GM15510 (cell line): ENCODE results near the gene TMEM121.

Experiments
- POLR2A ChIP-seq: IDR thresholded peaks from 3 replicates; pipeline ENCODE4 v1.6.1; 2011; ENCODE audit warnings: borderline replicate concordance; ENCODE audit not compliant: insufficient read length; ENCODE audit errors: extremely low read depth

TMEM121 gene

DNA sequence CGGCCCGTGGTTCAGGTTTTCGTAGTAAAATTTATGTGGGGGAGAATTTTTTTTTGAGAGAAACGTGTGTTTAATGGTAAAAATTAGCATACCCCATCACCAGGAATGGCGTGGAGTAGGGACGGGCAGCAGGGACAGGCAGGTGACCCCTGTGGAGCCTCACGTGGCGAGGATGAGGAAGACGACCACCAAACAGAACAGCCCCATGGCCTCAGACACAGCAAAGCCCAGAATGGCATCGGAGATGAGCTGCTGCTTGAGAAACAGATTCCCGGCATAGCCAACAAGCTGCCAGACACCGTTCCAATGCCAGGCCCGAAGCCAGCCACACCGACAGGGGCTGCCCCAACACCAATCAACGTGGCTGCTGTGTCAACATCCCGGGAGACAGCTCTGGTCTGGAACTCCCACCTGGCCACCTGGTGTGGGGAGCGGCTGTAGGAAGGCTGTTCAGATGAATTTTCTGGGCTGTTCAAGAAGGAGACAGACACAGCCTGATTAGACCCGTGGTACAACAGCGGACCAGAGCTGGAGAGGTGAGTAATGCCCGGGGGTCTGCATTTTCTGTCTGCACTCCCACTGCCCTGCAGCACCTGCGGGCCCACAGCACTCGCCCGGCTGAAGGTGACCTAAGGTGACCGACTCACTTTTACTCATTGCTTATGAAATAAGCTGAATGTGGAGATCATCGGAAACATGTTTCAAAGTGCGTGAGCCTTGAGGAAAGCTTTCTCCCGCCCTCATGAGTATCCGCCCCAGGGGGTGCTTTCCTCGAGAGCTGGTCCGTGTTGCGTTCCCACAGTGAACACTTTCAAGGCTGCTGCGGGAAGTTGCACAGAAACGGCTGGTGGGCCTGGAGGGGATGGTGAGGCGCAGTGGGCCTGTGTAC lies 10.6 kb downstream of the TMEM121 start:
- TF ChIP-seq POLR2A, result no peak

DNA sequence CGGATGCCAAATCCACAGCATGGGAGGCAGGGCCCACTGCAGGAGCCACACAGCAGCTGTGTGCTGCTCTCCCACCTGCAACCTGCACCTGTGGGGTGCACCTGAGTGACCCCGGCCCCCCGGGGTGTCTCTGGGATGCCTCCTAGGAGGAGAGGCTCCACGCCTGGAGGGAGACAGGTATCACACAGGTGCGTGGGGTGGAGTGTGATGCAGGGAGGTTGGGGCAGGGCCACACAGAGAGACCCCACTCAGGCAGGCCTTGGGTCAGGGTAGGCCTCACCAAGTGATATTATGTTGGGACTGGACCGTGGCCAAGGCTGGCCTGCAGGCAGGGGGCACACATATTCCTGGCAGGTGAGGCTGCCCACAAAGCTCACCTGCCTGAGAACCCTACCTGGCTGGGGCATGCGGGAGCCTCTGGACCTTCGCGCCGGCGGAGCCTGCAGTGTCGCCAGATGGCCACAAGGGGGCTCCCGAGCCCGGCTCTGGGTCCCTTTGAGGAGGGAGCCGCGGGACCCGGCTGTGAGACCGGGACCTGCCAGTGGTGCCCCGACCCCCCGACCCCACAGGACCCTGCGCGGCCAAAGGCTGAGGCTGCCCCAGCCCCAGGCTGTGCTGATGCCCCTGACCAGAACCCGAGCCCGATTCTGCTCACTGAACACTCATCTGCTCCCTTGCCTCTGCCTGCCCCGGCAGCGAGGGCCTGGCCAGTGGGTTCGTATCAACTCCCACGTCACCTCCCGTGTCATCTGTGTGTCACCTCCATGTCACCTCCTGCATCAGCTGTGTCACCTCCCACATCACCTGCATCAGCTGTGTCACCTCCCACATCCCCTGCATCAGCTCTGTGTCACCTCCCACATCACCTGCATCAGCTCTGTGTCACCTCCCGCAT lies 11.4 kb downstream of the TMEM121 start:
- TF ChIP-seq POLR2A, result no peak

DNA sequence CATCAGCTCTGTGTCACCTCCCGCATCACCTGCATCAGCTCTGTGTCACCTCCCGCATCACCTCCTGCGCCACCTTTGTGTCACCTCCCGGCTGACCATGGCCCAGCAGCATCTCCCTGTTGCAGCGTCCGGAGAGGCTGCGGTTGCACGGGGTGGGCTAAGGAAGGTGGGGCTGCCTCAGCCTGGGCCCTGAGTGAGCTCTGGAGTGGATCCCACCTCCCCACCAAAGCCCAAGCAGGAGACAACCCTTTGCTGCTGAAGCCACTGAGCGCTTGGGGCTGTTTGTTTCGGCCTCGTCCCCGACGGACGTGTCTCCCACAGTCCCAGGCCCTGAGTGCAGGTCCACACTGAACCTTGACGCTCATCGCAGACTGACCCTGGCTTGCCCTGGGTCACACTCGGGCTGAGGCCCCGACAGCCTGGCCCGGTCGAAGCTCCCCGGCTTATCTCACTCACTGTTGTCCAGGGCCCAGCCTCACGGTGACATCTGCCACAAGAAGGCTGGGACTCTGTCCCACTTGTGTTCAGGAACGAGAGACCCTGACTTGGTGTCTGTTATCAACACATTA lies 12.2 kb downstream of the TMEM121 start:
- no peak for TF ChIP-seq POLR2A

DNA sequence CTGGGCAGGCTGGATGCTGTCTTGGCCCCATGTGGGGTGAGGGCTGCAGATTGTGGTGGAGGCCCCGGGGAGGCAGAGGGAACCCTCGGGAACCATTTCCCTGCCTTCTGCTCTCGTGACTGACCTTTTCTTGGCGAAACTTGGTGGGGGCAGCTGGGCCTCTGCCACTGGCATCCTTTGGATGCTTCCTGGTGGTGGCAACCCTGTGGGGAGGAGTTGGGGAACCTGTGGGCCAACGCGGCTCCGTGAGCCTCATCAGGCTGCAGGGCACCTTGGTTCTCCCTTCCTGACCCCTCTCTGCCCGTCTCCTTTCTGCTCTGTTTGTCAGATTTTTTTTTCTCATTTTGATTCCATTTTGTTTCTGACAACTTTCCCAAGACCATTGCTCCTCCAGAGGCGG lies 14.4 kb downstream of the TMEM121 start:
- TF ChIP-seq POLR2A, result no peak

DNA sequence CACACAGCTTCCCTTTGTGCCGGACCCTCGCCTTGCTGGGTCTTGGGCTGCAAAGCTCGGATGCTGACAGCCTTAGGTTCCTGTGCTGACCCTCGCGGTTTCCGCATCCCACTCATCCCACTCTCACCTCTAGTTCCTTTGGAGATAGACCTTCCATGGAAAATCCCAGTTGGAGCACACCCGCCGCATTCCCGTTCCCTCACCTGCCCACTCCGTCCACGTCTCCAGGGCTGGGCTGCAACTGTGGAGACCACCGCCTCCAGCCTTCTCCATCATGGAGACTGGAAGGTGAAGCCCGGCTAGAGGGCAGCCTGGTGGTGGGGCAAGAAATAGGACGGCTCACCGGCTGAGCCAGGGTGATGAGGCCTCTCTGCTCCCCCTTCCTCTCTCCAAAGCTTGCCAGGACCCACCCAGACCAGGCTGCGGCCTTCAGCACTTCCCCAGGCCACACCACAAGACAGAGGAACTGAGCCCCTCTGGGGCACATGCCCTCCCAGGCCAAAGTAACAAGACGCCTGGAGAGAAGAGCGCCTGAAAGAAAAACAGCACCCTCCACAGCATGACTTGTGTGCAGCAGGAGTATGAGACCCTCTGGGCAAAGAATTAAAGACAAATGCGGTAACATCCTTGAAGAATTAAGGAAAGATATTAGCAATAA lies 15.0 kb downstream of the TMEM121 start:
- no peak for TF ChIP-seq POLR2A

DNA sequence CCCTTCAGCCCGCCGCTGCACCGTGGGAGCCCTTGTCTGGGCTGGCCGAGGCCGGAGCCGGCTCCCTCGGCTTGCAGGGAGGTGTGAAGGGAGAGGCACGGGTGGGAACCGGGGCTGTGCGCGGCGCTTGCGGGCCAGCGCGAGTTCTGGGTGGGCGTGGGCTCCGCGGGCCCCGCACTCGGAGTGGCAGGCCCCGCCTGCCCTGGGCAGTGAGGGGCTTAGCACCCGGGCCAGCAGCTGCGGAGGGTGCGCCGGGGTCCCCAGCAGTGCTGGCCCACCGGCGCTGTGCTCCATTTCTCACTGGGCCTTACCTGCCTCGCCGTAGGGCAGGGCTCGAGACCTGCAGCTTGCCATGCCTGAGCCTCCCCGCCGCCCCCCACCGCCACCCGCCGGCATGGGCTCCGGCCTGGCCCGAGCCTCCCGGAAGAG lies 21.4 kb downstream of the TMEM121 start:
- TF ChIP-seq POLR2A, result no peak

DNA sequence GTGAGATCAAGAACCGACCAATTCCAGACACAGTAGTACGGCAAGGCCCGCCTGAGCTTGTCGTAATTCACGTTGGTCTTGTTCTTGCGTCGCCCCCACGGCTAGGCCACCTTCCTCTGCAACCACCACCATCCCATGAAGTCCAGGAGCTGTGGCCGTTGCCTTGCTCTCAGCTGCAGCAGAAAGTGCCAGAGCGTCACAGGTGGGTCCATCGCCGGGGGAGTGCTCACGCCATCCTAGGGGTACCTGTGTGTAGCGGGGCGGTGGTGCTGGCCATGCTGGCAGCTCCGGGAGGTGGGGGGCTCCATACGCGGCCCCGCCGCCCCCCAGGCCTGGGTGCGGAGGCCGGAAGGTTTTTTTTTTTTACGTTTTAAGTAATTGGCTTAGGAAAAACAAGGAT lies 23.1 kb downstream of the TMEM121 start:
- no peak for TF ChIP-seq POLR2A

DNA sequence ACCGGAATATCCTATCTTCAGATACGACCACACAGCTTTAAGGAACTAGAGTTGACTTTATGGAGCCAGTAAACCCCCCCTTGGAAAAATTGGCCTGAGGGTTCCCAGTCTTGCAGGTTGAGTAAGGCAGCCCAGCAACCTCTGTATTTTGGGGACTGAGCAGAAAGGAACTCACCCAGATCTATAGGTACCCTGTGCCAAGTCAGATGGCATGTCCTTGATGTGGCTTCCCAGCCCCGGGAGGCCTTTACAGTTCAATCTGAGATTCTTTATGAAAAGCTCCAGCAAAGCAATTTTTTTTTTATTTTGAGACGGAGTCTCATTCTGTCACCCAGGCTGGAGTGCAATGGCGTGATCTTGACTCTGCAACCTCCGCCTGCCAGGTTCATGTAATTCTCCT lies 27.6 kb downstream of the TMEM121 start:
- TF ChIP-seq POLR2A, result no peak

DNA sequence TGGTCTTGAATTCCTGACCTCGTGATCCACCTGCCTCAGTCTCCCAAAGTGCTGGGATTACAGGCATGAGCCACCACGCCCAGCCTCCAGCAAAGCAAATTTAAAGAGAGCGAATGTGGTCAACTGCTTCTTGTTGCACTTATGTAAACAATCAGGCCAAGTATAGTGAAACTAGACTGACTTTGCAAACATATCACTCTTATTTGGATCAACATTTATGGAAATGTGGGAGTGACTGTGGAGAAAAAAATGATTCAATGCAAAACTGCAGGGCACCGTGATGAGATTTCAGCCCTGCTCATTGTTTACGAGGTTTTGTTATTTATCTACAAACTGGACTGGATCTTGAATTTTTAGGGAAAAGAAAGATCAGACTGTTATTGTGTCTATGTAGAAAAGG lies 28.1 kb downstream of the TMEM121 start:
- TF ChIP-seq POLR2A, result no peak

DNA sequence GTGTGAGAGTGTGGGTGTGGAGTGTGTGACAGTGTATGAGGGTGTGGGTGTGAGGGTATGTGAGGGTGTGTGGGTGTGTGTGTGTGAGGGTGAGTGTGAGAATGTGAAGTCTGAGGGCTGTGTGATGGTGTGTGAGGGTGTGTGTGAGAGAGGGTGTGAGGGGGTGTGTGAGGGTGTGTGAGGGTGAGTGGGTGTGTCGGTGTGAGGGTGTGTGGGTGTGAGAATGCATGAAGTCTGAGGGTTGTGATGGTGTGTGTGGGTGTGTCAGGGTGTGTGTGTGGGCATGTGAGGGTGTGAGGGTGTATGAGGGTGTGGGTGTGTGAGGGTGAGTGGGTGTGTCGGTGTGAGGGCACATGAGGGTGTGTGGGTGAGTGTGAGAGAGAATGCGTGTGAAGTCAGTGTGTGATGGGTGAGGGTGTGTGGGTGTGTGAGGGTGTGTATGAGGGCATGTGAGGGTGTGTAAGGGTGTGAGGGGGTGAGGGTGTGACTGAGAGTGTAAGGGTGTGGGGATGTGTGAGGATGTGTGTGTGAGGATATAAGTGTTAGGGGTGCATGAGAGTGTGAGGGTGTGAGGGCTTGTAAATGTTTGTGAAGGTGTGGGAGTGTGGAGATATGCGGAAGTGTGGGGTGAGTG lies 36.4 kb downstream of the TMEM121 start:
- TF ChIP-seq POLR2A, result no peak

DNA sequence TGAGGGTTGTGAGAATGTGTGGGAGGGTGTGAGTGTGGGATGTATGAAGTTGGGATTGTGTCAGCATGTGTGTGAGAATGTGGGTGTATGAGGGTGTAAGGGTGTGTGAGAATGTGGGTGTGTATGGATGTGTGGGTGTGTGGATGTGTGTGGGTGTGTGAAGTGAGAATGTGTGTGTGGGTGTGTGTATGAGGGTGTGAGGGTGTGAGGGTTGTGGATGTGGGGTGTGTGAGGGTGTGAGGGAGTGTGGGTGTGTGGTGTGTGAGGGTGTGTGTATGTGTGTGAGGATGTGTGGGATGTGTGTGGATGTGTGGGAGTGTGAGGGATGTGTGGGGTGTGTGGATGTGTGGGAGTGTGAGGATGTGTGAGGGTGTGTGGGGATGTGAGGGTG lies 37.0 kb downstream of the TMEM121 start:
- no peak for TF ChIP-seq POLR2A

DNA sequence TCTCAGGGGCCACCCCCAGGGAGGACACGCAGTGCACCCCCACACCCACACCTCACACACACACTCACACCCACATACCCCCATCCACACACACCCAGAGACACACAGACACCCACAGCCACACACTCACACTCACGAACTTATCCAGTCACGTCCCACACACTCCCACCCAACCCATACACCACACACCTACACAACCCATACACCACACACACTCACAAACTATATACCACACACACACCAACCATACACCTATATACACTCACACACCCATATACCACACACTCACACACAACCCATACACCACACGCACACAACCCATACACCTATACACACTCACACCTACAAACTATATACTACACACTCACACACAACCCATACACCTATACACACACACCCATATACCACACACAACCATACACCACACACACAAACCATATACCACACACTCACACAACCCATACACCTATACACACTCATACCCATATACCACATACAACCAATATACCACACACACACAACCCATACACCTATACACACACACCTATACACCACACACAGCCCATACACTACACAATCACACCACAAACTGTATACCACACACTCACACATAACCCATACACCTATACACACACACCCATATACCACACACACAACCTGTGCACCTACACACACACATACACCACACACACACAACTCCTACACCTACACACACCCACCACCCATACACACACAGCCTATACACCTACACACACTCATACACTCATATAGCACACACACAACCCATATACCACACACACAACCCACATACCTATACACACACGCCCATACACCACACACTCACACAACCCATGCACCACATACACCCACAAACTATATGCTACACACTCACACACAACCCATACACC lies 42.7 kb downstream of the TMEM121 start:
- TF ChIP-seq POLR2A, result no peak

DNA sequence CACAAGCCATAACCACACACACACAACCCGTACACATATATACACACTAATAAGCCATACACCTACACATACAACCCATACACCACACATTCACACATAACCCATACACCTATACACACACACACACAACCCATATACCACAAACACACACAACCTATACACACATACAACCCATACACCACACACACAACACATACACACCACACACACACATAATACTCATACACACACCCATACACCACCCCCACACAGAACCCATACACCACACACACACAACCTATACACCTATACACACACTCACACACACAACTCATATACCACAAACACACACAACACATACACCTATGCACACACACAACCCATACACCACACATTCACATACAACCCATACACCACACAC lies 44.1 kb downstream of the TMEM121 start:
- TF ChIP-seq POLR2A, result no peak
